Suprapubic skin (tissue), 4 donors: ENCODE results near the gene NR2F1-AS1. TPM values are rescaled to one million over a fixed set of nuclear protein-coding genes. Genes with fewer than 3 reads are reported as not detected.
"Not testable (repeated sequence)": the region's sequence is repeated elsewhere in the genome, so short reads cannot be mapped to it uniquely, and the experiment has no call there.

Experiments
- DNase-seq, 2 donors: peaks; one replicate each; pipeline ENCODE4 v3.0.0-alpha.2; 2019; ENCODE audit warnings: low spot score in 2 of 2
- H3K27ac ChIP-seq: fragments of 200-600 bp; sonication (generic); one replicate; pipeline ENCODE4 v1.5.1; 2019
- H3K27me3 ChIP-seq: fragments of 200-600 bp; sonication (generic); one replicate; pipeline ENCODE4 v1.5.1; 2019
- H3K36me3 ChIP-seq: fragments of 200-600 bp; sonication (generic); one replicate; pipeline ENCODE4 v1.5.1; 2019
- H3K4me1 ChIP-seq: fragments of 200-600 bp; sonication (generic); one replicate; pipeline ENCODE4 v1.5.1; 2019
- H3K4me3 ChIP-seq: fragments of 200-600 bp; sonication (generic); one replicate; pipeline ENCODE4 v1.5.1; 2019; ENCODE audit warnings: mild to moderate bottlenecking
- H3K9me3 ChIP-seq: fragments of 200-600 bp; sonication (generic); one replicate; pipeline ENCODE4 v1.5.1; 2019
- EP300 ChIP-seq: sonication (generic); formaldehyde crosslinking; IDR thresholded peaks from one replicate; pipeline ENCODE4 v1.6.1; 2017; ENCODE audit warnings: antibody characterized with exemption
- POLR2A ChIP-seq, 2 donors: fragments of 450-650 bp; IDR thresholded peaks; one replicate each; pipeline ENCODE4 v1.6.1; 2017; ENCODE audit warnings: antibody characterized with exemption in 2 of 2, mild to moderate bottlenecking in 2 of 2, moderate library complexity in 2 of 2
- POLR2AphosphoS5 ChIP-seq, 3 donors: sonication (generic); formaldehyde crosslinking; IDR thresholded peaks; one replicate each; pipeline ENCODE4 v1.6.1; 2017; ENCODE audit warnings: antibody characterized with exemption in 3 of 3
- WGBS: methylation state at CpG from one replicate; pipeline ENCODE4 v1.1.5; 2018; 5-methylcytosine and 5-hydroxymethylcytosine counted together
- total RNA-seq, 4 donors: library from RNA; depleted of rRNA; stranded (reverse); fragments of >200 nt; gene quantifications; one replicate each; pipeline ENCODE4 v1.1.0, GENCODE V29; 2016
- TF ChIP-seq, protein P1 (sequence below), 2 donors: fragments of 200-600 bp in 1 of 2; fragments of 450-650 bp in 1 of 2; sonication (generic) in 1 of 2; IDR thresholded peaks; one replicate each; pipeline ENCODE4 v1.5.1; 2016 to 2019; ENCODE audit warnings: antibody characterized with exemption in 2 of 2, mild to moderate bottlenecking in 1 of 2, moderate library complexity in 1 of 2

The NR2F1-AS1 gene
- total RNA-seq, 4 donors from 2014 or later, result 0.76 to 1.4 (median 1.2) TPM

DNA sequence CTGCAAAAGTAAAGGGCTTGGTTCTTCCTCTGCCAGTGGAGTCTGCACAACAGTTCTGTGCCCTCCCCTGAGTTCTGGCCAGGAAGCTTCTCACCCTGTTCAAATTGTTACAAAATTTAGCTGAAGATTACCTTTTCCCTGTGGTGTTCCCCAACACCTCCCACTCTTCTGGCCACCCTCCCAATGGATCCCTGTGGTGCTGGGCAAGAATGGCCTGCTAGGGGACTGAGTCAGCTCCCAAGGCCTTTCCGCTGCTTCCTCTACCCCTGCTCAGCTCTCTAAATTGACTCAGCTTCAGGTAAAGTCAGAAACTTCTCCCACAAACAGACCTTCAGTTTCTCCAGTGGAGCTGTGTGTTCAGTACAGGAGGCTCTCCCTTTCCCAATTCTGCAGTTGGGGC is 186.0 kb downstream of the NR2F1-AS1 start:
- H3K27me3 ChIP-seq, result no peaks in the 10 kb centered on the region
- no peak for DNase-seq
- WGBS, result 100% methylated on average over 1 of the region's 1 CpG
- H3K4me3 ChIP-seq, result no peak overlapping the region
- no peaks in the 10 kb centered on the region for H3K4me1 ChIP-seq
- TF ChIP-seq, protein P1, sequence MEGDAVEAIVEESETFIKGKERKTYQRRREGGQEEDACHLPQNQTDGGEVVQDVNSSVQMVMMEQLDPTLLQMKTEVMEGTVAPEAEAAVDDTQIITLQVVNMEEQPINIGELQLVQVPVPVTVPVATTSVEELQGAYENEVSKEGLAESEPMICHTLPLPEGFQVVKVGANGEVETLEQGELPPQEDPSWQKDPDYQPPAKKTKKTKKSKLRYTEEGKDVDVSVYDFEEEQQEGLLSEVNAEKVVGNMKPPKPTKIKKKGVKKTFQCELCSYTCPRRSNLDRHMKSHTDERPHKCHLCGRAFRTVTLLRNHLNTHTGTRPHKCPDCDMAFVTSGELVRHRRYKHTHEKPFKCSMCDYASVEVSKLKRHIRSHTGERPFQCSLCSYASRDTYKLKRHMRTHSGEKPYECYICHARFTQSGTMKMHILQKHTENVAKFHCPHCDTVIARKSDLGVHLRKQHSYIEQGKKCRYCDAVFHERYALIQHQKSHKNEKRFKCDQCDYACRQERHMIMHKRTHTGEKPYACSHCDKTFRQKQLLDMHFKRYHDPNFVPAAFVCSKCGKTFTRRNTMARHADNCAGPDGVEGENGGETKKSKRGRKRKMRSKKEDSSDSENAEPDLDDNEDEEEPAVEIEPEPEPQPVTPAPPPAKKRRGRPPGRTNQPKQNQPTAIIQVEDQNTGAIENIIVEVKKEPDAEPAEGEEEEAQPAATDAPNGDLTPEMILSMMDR (IDR thresholded peaks at IDR 0.05), result no peak
- TF ChIP-seq POLR2AphosphoS5 (IDR thresholded peaks at IDR 0.05) (no peak), EP300 (no peak), POLR2A (IDR thresholded peaks at IDR 0.05) (no peak)
- H3K9me3 ChIP-seq, result no peaks in the 10 kb centered on the region
- H3K27ac ChIP-seq, result no peak overlapping the region
- H3K36me3 ChIP-seq, result no peaks in the 10 kb centered on the region

DNA sequence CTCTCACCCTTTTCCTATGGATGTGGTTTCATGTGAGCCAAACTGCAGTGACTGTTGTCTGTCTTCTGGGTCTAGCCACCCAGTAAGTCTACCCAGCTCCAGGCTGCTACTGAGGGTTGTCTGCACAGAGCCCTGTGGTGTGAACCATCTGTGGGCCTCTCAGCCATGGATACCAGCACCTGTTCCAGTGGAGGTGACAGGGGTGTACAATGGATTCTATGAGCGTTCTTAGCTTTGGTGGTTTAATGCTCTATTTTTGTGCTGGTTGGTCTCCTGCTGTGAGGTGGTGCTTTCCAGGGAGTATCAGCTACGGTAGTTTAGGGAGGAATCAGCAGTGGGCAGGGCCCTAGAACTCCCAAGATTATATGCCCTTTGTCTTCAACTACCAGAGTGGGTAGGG is 186.7 kb downstream of the NR2F1-AS1 start:
- H3K36me3 ChIP-seq, result no peaks in the 10 kb centered on the region
- H3K27me3 ChIP-seq, result no peaks in the 10 kb centered on the region
- WGBS, result 83% methylated on average over 2 of the region's 2 CpGs
- H3K4me3 ChIP-seq, result no peak overlapping the region
- TF ChIP-seq POLR2A (IDR thresholded peaks at IDR 0.05), result no peak
- TF ChIP-seq POLR2AphosphoS5 (IDR thresholded peaks at IDR 0.05), result no peak
- no peaks in the 10 kb centered on the region for H3K9me3 ChIP-seq
- DNase-seq, result no peak
- no peaks in the 10 kb centered on the region for H3K4me1 ChIP-seq
- no peak overlapping the region for H3K27ac ChIP-seq

DNA sequence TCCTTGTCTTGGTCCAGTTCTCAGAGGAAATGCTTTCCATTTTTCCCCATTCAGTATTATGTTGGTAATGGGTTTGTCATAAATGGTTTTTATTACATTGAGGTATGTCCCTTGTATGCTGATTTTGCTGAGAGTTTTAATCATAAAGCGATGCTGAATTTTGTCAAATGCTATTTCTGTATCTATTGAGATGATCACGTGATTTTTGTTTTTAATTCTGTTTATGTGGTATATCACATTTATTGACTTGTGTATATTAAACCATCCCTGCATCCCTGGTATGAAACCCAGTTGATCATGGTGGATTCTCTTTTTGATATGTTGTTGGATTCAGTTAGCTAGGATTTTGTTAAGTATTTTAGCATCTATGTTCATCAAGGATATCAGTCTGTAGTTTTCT is 189.8 kb downstream of the NR2F1-AS1 start:
- WGBS, result 88% methylated on average over 2 of the region's 2 CpGs
- not testable (repeated sequence) for H3K36me3 ChIP-seq, H3K9me3 ChIP-seq

DNA sequence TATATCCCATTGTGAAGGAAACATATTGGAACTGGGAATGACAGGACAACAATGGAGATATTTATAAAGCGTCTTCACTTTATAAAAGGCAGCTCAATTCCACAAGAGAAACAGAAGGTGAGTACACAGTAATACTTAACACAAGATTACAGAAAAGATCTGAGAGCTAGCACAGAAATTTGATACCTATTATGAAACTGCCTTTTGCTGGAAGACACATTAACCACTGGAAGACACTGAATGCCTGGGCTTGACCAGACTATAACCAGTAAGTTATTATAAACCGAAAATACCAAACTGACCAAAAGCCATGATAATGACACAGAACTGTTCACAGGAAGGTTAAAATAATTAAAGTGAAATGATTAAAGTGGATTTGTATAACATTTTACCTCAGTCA is 195.4 kb downstream of the NR2F1-AS1 start:
- no peak for DNase-seq
- 76% methylated on average over 2 of the region's 2 CpGs for WGBS

More for the DNA sequence above, 189.8 kb downstream of the NR2F1-AS1 start:
- not testable (repeated sequence) for DNase-seq, H3K27me3 ChIP-seq, H3K4me3 ChIP-seq, H3K27ac ChIP-seq, H3K4me1 ChIP-seq

DNA sequence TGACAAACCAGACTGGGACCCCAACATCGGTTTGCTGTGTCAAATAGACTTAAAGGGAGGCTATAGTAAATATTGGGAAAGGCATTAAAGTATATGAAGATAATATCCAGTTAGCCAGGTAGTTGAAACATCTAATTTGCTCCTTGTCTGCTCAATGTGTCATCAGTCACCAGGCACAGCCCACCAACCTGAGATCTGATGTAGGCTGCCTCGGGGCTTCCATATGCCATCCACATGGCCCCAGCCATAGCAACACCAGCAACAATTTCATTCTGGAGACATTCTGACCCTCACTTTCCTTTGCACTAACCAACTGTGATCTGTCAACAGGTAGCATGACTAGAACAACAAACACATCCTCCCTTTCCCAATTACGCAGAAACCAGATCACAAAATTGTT is 196.0 kb downstream of the NR2F1-AS1 start:
- H3K27ac ChIP-seq, result no peak overlapping the region
- H3K36me3 ChIP-seq, result no peaks in the 10 kb centered on the region
- DNase-seq, result no peak
- no peaks in the 10 kb centered on the region for H3K9me3 ChIP-seq
- no peaks in the 10 kb centered on the region for H3K27me3 ChIP-seq
- H3K4me3 ChIP-seq, result no peak overlapping the region
- H3K4me1 ChIP-seq, result no peaks in the 10 kb centered on the region
- WGBS, result 87% methylated on average over 3 of the region's 3 CpGs
- TF ChIP-seq EP300 (no peak), POLR2AphosphoS5 (IDR thresholded peaks at IDR 0.05) (no peak), POLR2A (IDR thresholded peaks at IDR 0.05) (no peak)
- TF ChIP-seq, protein P1 (IDR thresholded peaks at IDR 0.05), result no peak

More for the DNA sequence above, 195.4 kb downstream of the NR2F1-AS1 start:
- Histone ChIP-seq H3K4me1 (no peaks in the 10 kb centered on the region), H3K9me3 (no peaks in the 10 kb centered on the region), H3K4me3 (no peak overlapping the region), H3K27ac (no peak overlapping the region), H3K27me3 (no peaks in the 10 kb centered on the region), H3K36me3 (no peaks in the 10 kb centered on the region)
- TF ChIP-seq EP300 (no peak), POLR2A (IDR thresholded peaks at IDR 0.05) (no peak)

DNA sequence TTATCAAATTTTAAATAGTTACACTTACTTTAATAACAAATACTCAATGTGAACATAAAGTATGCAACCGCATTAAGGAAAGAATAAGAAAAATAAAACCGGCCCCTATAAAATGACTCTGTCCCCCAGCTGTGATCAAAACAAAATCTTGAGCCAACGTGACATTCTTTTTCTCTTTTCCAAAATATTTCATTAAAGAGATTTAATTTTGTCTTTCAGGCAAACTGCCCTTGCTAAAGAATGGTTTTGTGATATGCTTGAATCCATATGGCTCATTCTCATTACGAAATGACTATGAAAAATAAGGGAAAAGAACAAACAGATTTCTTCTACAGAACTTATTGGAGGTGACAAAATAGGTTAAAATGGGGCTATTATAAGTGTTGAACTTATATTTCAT is 197.0 kb downstream of the NR2F1-AS1 start:
- no peaks in the 10 kb centered on the region for H3K9me3 ChIP-seq
- H3K36me3 ChIP-seq, result no peaks in the 10 kb centered on the region
- 89% methylated on average over 4 of the region's 4 CpGs for WGBS
- H3K4me3 ChIP-seq, result no peak overlapping the region
- H3K27ac ChIP-seq, result no peak overlapping the region
- DNase-seq, result no peak
- TF ChIP-seq POLR2AphosphoS5 (IDR thresholded peaks at IDR 0.05) (no peak), EP300 (no peak), POLR2A (IDR thresholded peaks at IDR 0.05) (no peak)
- TF ChIP-seq, protein P1 (IDR thresholded peaks at IDR 0.05), result no peak
- H3K27me3 ChIP-seq, result no peaks in the 10 kb centered on the region
- H3K4me1 ChIP-seq, result no peaks in the 10 kb centered on the region

DNA sequence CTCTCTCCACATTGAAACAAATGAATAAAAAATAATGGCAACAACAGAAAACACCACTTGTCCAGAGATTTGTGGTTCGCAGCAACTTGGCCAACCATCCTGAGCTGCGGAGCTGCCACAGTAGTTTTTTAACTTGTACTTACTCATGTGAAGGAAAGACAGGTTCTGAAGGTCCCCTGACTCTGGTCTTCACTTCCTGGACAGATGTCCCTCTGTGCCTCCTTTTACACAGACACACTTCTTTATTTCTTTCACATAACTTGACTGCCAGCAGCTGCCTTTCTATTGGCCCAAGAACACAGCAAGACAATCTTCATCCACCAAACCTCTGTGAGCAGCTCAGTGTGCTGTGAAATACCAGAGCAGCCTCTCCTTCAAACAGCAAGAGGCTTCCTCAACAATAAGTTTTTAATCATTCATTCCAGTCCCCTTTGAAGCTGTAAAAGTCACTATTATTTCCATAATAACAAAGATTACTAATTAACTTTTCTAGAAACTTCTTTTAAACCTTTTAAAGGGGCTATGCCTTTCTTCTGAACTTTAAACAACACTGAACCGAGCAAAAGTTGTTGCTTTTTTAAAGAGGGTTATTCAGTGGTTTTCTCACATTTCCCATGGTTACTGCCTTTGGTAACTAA is 198.7 kb downstream of the NR2F1-AS1 start:
- no peak for DNase-seq
- Histone ChIP-seq H3K27ac (no peak overlapping the region), H3K36me3 (no peaks in the 10 kb centered on the region), H3K4me3 (no peak overlapping the region), H3K4me1 (no peaks in the 10 kb centered on the region), H3K27me3 (no peaks in the 10 kb centered on the region), H3K9me3 (no peaks in the 10 kb centered on the region)
- 89% methylated on average over 3 of the region's 3 CpGs for WGBS
- TF ChIP-seq POLR2AphosphoS5 (IDR thresholded peaks at IDR 0.05) (no peak), POLR2A (IDR thresholded peaks at IDR 0.05) (no peak), EP300 (no peak)
- TF ChIP-seq, protein P1 (IDR thresholded peaks at IDR 0.05), result no peak
